Astrocyte (in vitro differentiated cells and primary cell): Measurements from ENCODE around the gene REPS1. TPM values are rescaled to one million over a fixed set of nuclear protein-coding genes. Genes with fewer than 3 reads are reported as not detected.

Experiments
- DNase-seq: peaks from one replicate; pipeline ENCODE4 v3.0.0-alpha.2; 2010; ENCODE audit warnings: low read depth
- FAIRE-seq: peaks from 2 replicates; lab custom pipeline; 2011; peaks lifted over from hg19 to GRCh38; lab: Jason Lieb, UNC
- H2AFZ ChIP-seq: 2 replicates; pipeline ENCODE4 v1.6.0; 2012; ENCODE audit warnings: low read depth, low read length, inconsistent platforms
- H3K27ac ChIP-seq: 2 replicates; pipeline ENCODE4 v1.5.1; 2011; ENCODE audit warnings: low read depth, low read length, inconsistent platforms
- H3K27me3 ChIP-seq: 2 replicates; pipeline ENCODE4 v1.6.0; 2011; ENCODE audit warnings: low read length, inconsistent platforms; ENCODE audit not compliant: insufficient read depth
- H3K36me3 ChIP-seq: 2 replicates; pipeline ENCODE4 v1.5.1; 2011; ENCODE audit warnings: low read length, inconsistent platforms; ENCODE audit not compliant: insufficient read depth
- H3K4me1 ChIP-seq: 2 replicates; pipeline ENCODE4 v1.5.1; 2011; ENCODE audit warnings: low read length, inconsistent platforms; ENCODE audit not compliant: insufficient read depth
- H3K4me2 ChIP-seq: 2 replicates; pipeline ENCODE4 v1.6.0; 2012; ENCODE audit warnings: low read length, inconsistent platforms
- H3K4me3 ChIP-seq: 2 replicates; pipeline ENCODE4 v1.5.1; 2011; ENCODE audit warnings: low read depth, mild to moderate bottlenecking, low read length, inconsistent platforms; ENCODE audit not compliant: insufficient read depth
- H3K79me2 ChIP-seq: 2 replicates; pipeline ENCODE4 v1.6.0; 2012; ENCODE audit warnings: mild to moderate bottlenecking, low read length, inconsistent platforms; ENCODE audit not compliant: insufficient read depth
- H3K9ac ChIP-seq: 2 replicates; pipeline ENCODE4 v1.6.0; 2012; ENCODE audit warnings: mild to moderate bottlenecking, low read length, inconsistent platforms
- H3K9me3 ChIP-seq: 2 replicates; pipeline ENCODE4 v1.5.1; 2012; ENCODE audit warnings: low read depth, mild to moderate bottlenecking, low read length, inconsistent platforms; ENCODE audit not compliant: insufficient read depth
- H4K20me1 ChIP-seq: 2 replicates; pipeline ENCODE4 v1.6.0; 2012; ENCODE audit warnings: low read length, inconsistent platforms; ENCODE audit not compliant: insufficient read depth
- H3K27ac Mint-ChIP-seq: one replicate; pipeline ENCODE4 v1.8.0; 2021; ENCODE audit warnings: mild to moderate bottlenecking, mixed read lengths; ENCODE audit not compliant: unreplicated experiment
- H3K27me3 Mint-ChIP-seq: one replicate; pipeline ENCODE4 v1.8.0; 2021; ENCODE audit warnings: low read depth, mixed read lengths; ENCODE audit not compliant: unreplicated experiment
- H3K36me3 Mint-ChIP-seq: one replicate; pipeline ENCODE4 v1.8.0; 2021; ENCODE audit warnings: low read depth, mixed read lengths; ENCODE audit not compliant: unreplicated experiment
- H3K4me1 Mint-ChIP-seq: one replicate; pipeline ENCODE4 v1.8.0; 2021; ENCODE audit warnings: low read depth, mixed read lengths; ENCODE audit not compliant: unreplicated experiment
- H3K4me3 Mint-ChIP-seq: one replicate; pipeline ENCODE4 v1.8.0; 2021; ENCODE audit warnings: mild to moderate bottlenecking, moderate library complexity, mixed read lengths; ENCODE audit not compliant: unreplicated experiment
- H3K9me3 Mint-ChIP-seq: one replicate; pipeline ENCODE4 v1.8.0; 2021; ENCODE audit warnings: mild to moderate bottlenecking, mixed read lengths; ENCODE audit not compliant: unreplicated experiment
- CTCF ChIP-seq: IDR thresholded peaks from 2 replicates; pipeline ENCODE4 v1.5.1; 2011; ENCODE audit warnings: low read depth, mild to moderate bottlenecking, inconsistent platforms, low read length, moderate library complexity; ENCODE audit not compliant: insufficient read depth
- EZH2 ChIP-seq: IDR thresholded peaks from 2 replicates; pipeline ENCODE4 v1.6.1; 2012; ENCODE audit warnings: mild to moderate bottlenecking, low read length, inconsistent platforms; ENCODE audit not compliant: insufficient read depth
- total RNA-seq: library from RNA; stranded (reverse); gene quantifications from 2 replicates; pipeline ENCODE4 v1.2.1, GENCODE V29; 2021

The REPS1 gene
- total RNA-seq, 1 donor from 2014 or later, result 39.1 TPM

GRCh38 chr6:138885156-138885819 is 102.8 kb downstream of the REPS1 start:
- Histone ChIP-seq H3K27me3 (no peaks in the 10 kb centered on the region), H4K20me1 (no peaks in the 10 kb centered on the region), H3K4me1 (no peaks in the 10 kb centered on the region), H2AFZ (no peak overlapping the region), H3K79me2 (no peaks in the 10 kb centered on the region), H3K36me3 (no peaks in the 10 kb centered on the region), H3K9me3 (no peaks in the 10 kb centered on the region), H3K9ac (no peak overlapping the region), H3K4me3 (no peak overlapping the region), H3K27ac (no peak overlapping the region), H3K4me2 (no peak overlapping the region)
- FAIRE-seq (no peak), DNase-seq (no peak)
- H3K4me3 Mint-ChIP-seq, result no peak overlapping the region
- no peak for TF ChIP-seq EZH2
- no peak for TF ChIP-seq CTCF
- H3K36me3 Mint-ChIP-seq, result no peaks in the 10 kb centered on the region
- no peaks in the 10 kb centered on the region for H3K9me3 Mint-ChIP-seq
- H3K27me3 Mint-ChIP-seq, result no peaks in the 10 kb centered on the region
- H3K27ac Mint-ChIP-seq, result no peak overlapping the region
- H3K4me1 Mint-ChIP-seq, result no peaks in the 10 kb centered on the region

GRCh38 chr6:138882369-138883017 is 105.6 kb downstream of the REPS1 start:
- FAIRE-seq, result no peak
- no peaks in the 10 kb centered on the region for H3K4me1 ChIP-seq
- no peak overlapping the region for H3K9ac ChIP-seq
- TF ChIP-seq CTCF (no peak), EZH2 (no peak)
- H3K4me3 ChIP-seq, result no peak overlapping the region
- no peaks in the 10 kb centered on the region for H4K20me1 ChIP-seq
- H3K9me3 Mint-ChIP-seq, result peaks cover 2% of the 10 kb centered on the region
- DNase-seq, result no peak
- H2AFZ ChIP-seq, result no peak overlapping the region
- no peaks in the 10 kb centered on the region for H3K36me3 Mint-ChIP-seq
- no peaks in the 10 kb centered on the region for H3K9me3 ChIP-seq
- H3K27me3 Mint-ChIP-seq, result no peaks in the 10 kb centered on the region
- H3K4me1 Mint-ChIP-seq, result no peaks in the 10 kb centered on the region
- no peaks in the 10 kb centered on the region for H3K27me3 ChIP-seq
- no peaks in the 10 kb centered on the region for H3K79me2 ChIP-seq
- no peak overlapping the region for H3K27ac ChIP-seq
- no peak overlapping the region for H3K27ac Mint-ChIP-seq
- no peak overlapping the region for H3K4me2 ChIP-seq
- H3K4me3 Mint-ChIP-seq, result no peak overlapping the region
- no peaks in the 10 kb centered on the region for H3K36me3 ChIP-seq

GRCh38 chr6:138873191-138873590 is 114.9 kb downstream of the REPS1 start:
- Histone ChIP-seq H3K27me3 (no peaks in the 10 kb centered on the region), H3K4me3 (no peak overlapping the region), H3K79me2 (no peaks in the 10 kb centered on the region), H3K36me3 (no peaks in the 10 kb centered on the region), H3K4me2 (no peak overlapping the region), H2AFZ (no peak overlapping the region), H3K27ac (no peak overlapping the region), H3K9ac (no peak overlapping the region), H4K20me1 (no peaks in the 10 kb centered on the region), H3K9me3 (no peaks in the 10 kb centered on the region), H3K4me1 (peaks cover 3% of the 10 kb centered on the region)
- FAIRE-seq (no peak), DNase-seq (no peak)
- H3K9me3 Mint-ChIP-seq, result no peaks in the 10 kb centered on the region
- H3K27me3 Mint-ChIP-seq, result peaks cover 2% of the 10 kb centered on the region
- no peaks in the 10 kb centered on the region for H3K36me3 Mint-ChIP-seq
- H3K4me1 Mint-ChIP-seq, result peaks cover 6% of the 10 kb centered on the region
- TF ChIP-seq EZH2 (no peak), CTCF (no peak)
- no peak overlapping the region for H3K4me3 Mint-ChIP-seq
- no peak overlapping the region for H3K27ac Mint-ChIP-seq
